Measurements from ENCODE around the gene OPN1SW.

Gene OPN1SW, protein sequence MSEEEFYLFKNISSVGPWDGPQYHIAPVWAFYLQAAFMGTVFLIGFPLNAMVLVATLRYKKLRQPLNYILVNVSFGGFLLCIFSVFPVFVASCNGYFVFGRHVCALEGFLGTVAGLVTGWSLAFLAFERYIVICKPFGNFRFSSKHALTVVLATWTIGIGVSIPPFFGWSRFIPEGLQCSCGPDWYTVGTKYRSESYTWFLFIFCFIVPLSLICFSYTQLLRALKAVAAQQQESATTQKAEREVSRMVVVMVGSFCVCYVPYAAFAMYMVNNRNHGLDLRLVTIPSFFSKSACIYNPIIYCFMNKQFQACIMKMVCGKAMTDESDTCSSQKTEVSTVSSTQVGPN

DNA sequence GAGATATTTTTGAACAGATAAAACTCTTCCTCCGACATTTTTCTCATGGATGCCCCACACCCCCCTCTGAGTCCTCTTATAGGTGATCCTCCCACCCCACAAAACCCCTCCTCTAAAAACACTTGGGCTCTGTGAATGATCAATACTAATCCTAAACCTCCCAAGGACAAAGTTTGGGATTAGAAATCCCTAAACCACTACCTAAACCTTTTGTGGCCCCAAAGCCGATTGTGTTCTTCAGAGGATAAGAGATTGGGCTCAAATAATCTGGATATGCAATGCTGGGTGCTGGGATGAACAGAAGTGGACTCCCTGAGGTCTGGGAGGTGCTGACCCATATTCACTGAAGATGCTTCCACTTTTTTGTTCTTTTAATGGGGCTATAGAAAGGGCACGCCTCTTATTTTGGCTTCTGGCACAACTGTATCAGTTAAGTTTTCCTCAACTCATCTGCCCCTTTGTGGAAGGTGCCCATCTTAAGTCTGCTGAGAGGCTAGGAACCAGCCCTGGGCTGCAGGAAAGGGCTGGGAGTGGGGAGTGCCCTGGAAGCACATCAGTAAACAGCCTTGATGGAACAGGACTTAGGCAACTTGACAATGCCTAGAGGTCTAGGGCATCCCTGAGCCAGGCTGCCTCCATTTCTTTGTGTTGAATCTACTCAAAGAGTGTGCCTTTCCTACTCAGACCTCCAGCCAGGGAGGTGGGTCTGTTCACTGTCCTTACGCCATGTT, at the start of gene OPN1SW:
Gene OPN1SW, minus strand, starts transcription at position 51 of the 731 bp plus-strand sequence. Its CDS starts 13 bp downstream, at position 38.
- H3F3A ChIP-seq (ENCODE audit: insufficient read depth, low read length): no peaks in the 10 kb centered on the region

DNA sequence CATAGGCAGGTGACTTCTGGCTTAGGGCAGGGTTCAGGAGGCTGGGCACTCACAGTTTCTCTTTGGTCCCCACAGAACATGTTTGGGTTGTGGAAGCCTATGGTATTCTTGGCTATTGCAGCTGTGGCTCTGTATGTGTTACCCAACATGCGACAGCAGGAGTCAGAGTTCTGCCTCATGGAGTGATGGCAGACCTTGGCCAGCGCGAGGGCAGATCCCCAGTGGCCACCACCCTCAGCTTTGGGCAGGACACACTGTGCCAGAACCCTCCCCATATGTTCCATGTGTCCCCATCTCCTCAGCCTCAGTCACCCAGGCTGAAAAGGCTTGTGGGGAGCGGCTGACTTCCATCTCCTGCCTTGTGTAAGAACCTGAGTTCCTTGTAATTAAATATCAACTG, 46.1 kb upstream of the OPN1SW start:
- no peaks in the 10 kb centered on the region for H3K79me2 ChIP-seq (ENCODE audit: insufficient read depth, low read length)

More for the DNA sequence above, at the start of gene OPN1SW:
- no peaks in the 10 kb centered on the region for H3K9me2 ChIP-seq (ENCODE audit: low read depth, low read length)
- H3K4me3 ChIP-seq (ENCODE audit: low read depth, low read length, poor library complexity, severe bottlenecking): no peak within 1 kb of the TSS
- no peaks in the 10 kb centered on the region for H3K4me1 ChIP-seq (ENCODE audit: insufficient read depth, low read length, severe bottlenecking)
- peaks cover 25% of the 10 kb centered on the region for H3K36me3 ChIP-seq (ENCODE audit: insufficient read depth, low read length)
- no peaks in the 10 kb centered on the region for H3K79me2 ChIP-seq (ENCODE audit: insufficient read depth, low read length)
- no peak within 1 kb of the TSS for H3K27ac ChIP-seq (ENCODE audit: low read depth, low read length, poor library complexity, severe bottlenecking)
- H4K20me1 ChIP-seq (ENCODE audit: insufficient read depth, low read length): no peaks in the 10 kb centered on the region
- peaks cover 14% of the 10 kb centered on the region for H3K9me3 ChIP-seq (ENCODE audit: low read length)
- no peak within 1 kb of the TSS for H3K9ac ChIP-seq (ENCODE audit: low read length)
- no peaks in the 10 kb centered on the region; the same call in 1 of the 2 replicates for H3K27me3 ChIP-seq (ENCODE audit: insufficient read depth, low read length)
- H3K4me2 ChIP-seq (ENCODE audit: low read length): no peak within 1 kb of the TSS
- H2AFZ ChIP-seq (ENCODE audit: low read length): no peak within 1 kb of the TSS
- TF ChIP-seq EZH2 (IDR thresholded peaks at IDR 0.05; ENCODE audit: borderline replicate concordance, low read length): no peak
- TF ChIP-seq, protein P1, sequence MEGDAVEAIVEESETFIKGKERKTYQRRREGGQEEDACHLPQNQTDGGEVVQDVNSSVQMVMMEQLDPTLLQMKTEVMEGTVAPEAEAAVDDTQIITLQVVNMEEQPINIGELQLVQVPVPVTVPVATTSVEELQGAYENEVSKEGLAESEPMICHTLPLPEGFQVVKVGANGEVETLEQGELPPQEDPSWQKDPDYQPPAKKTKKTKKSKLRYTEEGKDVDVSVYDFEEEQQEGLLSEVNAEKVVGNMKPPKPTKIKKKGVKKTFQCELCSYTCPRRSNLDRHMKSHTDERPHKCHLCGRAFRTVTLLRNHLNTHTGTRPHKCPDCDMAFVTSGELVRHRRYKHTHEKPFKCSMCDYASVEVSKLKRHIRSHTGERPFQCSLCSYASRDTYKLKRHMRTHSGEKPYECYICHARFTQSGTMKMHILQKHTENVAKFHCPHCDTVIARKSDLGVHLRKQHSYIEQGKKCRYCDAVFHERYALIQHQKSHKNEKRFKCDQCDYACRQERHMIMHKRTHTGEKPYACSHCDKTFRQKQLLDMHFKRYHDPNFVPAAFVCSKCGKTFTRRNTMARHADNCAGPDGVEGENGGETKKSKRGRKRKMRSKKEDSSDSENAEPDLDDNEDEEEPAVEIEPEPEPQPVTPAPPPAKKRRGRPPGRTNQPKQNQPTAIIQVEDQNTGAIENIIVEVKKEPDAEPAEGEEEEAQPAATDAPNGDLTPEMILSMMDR (IDR thresholded peaks at IDR 0.05; ENCODE audit: low read length): no peak

DNA sequence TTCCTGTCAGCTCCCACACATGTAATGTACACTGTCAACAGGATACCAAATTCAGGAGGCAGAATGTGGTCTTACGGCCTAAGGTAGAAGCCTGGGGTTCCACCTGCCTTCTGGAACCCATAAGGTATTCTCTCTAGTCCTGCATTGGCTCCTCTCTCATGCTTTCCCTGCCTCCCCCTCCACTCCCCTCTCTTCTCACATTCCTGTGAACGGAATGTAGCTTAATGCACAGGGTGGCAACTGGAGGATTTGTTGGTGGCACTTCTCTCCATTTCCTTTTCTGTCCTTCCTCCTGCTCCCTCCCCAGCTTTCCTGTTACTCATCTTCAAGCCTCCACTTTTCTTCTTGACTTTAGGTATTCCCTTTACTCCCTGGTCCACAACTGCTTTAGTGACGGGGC, 43.1 kb upstream of the OPN1SW start:
- TF ChIP-seq EZH2 (IDR thresholded peaks at IDR 0.05; ENCODE audit: borderline replicate concordance, low read length): no peak
- TF ChIP-seq, protein P1 (IDR thresholded peaks at IDR 0.05; ENCODE audit: low read length): no peak
- no peaks in the 10 kb centered on the region for H3K79me2 ChIP-seq (ENCODE audit: insufficient read depth, low read length)
- H3K4me1 ChIP-seq (ENCODE audit: insufficient read depth, low read length, severe bottlenecking): peaks cover 5% of the 10 kb centered on the region
- H3K9me3 ChIP-seq (ENCODE audit: low read length): no peaks in the 10 kb centered on the region
- H3K9me2 ChIP-seq (ENCODE audit: low read depth, low read length): no peaks in the 10 kb centered on the region
- H2AFZ ChIP-seq (ENCODE audit: low read length): no peak overlapping the region
- H3K36me3 ChIP-seq (ENCODE audit: insufficient read depth, low read length): no peaks in the 10 kb centered on the region
- H3K4me2 ChIP-seq (ENCODE audit: low read length): no peak overlapping the region
- H3K4me3 ChIP-seq (ENCODE audit: low read depth, low read length, poor library complexity, severe bottlenecking): no peak overlapping the region
- H3K27me3 ChIP-seq (ENCODE audit: insufficient read depth, low read length): peaks cover 16% of the 10 kb centered on the region; the same call in 1 of the 2 replicates
- no peak overlapping the region for H3K27ac ChIP-seq (ENCODE audit: low read depth, low read length, poor library complexity, severe bottlenecking)
- no peaks in the 10 kb centered on the region for H3F3A ChIP-seq (ENCODE audit: insufficient read depth, low read length)
- H4K20me1 ChIP-seq (ENCODE audit: insufficient read depth, low read length): no peaks in the 10 kb centered on the region
- H3K9ac ChIP-seq (ENCODE audit: low read length): no peak overlapping the region

More for the DNA sequence above, 46.1 kb upstream of the OPN1SW start:
- no peaks in the 10 kb centered on the region for H3K9me3 ChIP-seq (ENCODE audit: low read length)
- H3K4me3 ChIP-seq (ENCODE audit: low read depth, low read length, poor library complexity, severe bottlenecking): no peak overlapping the region
- H4K20me1 ChIP-seq (ENCODE audit: insufficient read depth, low read length): no peaks in the 10 kb centered on the region
- H3K9ac ChIP-seq (ENCODE audit: low read length): no peak overlapping the region
- TF ChIP-seq EZH2 (IDR thresholded peaks at IDR 0.05; ENCODE audit: borderline replicate concordance, low read length): no peak
- TF ChIP-seq, protein P1 (IDR thresholded peaks at IDR 0.05; ENCODE audit: low read length): no peak
- H3K27ac ChIP-seq (ENCODE audit: low read depth, low read length, poor library complexity, severe bottlenecking): no peak overlapping the region
- H3K4me1 ChIP-seq (ENCODE audit: insufficient read depth, low read length, severe bottlenecking): peaks cover 5% of the 10 kb centered on the region
- no peak overlapping the region for H3K4me2 ChIP-seq (ENCODE audit: low read length)
- no peaks in the 10 kb centered on the region for H3K36me3 ChIP-seq (ENCODE audit: insufficient read depth, low read length)
- H3K27me3 ChIP-seq (ENCODE audit: insufficient read depth, low read length): peaks cover 10% of the 10 kb centered on the region; the same call in 1 of the 2 replicates
- H3K9me2 ChIP-seq (ENCODE audit: low read depth, low read length): no peaks in the 10 kb centered on the region
- H2AFZ ChIP-seq (ENCODE audit: low read length): no peak overlapping the region
- no peaks in the 10 kb centered on the region for H3F3A ChIP-seq (ENCODE audit: insufficient read depth, low read length)

All from OCI-LY1 (cell line).